Hepatocyte (in vitro differentiated cells): Measurements from ENCODE around the gene GTPBP4. TPM values are rescaled to one million over a fixed set of nuclear protein-coding genes. Genes with fewer than 3 reads are reported as not detected.

Experiments used
- DNase-seq: peaks from one replicate; pipeline ENCODE4 v3.0.0-alpha.2; 2016; ENCODE audit warnings: low spot score
- H2AFZ ChIP-seq: fragments of 200-600 bp; sonication (generic); 2 replicates; pipeline ENCODE4 v1.6.0; 2016; ENCODE audit warnings: antibody characterized with exemption, mild to moderate bottlenecking
- H3K27ac ChIP-seq: fragments of 200-600 bp; sonication (generic); 2 replicates; pipeline ENCODE4 v1.5.1; 2016; ENCODE audit warnings: mild to moderate bottlenecking
- H3K27me3 ChIP-seq: fragments of 200-600 bp; sonication (generic); 2 replicates; pipeline ENCODE4 v1.6.1; 2016
- H3K36me3 ChIP-seq: fragments of 200-600 bp; sonication (generic); replicated peaks from 2 replicates; pipeline ENCODE4 v1.5.1; 2016; ENCODE audit warnings: low read depth; ENCODE audit not compliant: insufficient read depth
- H3K4me1 ChIP-seq: fragments of 200-600 bp; sonication (generic); 2 replicates; pipeline ENCODE4 v1.5.1; 2016; ENCODE audit warnings: mild to moderate bottlenecking, moderate library complexity; ENCODE audit not compliant: insufficient read depth
- H3K4me2 ChIP-seq: fragments of 200-600 bp; sonication (generic); 2 replicates; pipeline ENCODE4 v1.6.0; 2016
- H3K4me3 ChIP-seq: fragments of 200-600 bp; sonication (generic); 2 replicates; pipeline ENCODE4 v1.5.1; 2016; ENCODE audit warnings: mild to moderate bottlenecking
- H3K79me2 ChIP-seq: fragments of 200-600 bp; sonication (generic); 2 replicates; pipeline ENCODE4 v1.6.0; 2017; ENCODE audit warnings: mild to moderate bottlenecking
- H3K9me2 ChIP-seq: fragments of 200-600 bp; sonication (generic); replicated peaks from 2 replicates; pipeline ENCODE4 v1.6.0; 2017; ENCODE audit warnings: mild to moderate bottlenecking; ENCODE audit not compliant: insufficient read depth
- H3K9me3 ChIP-seq: fragments of 200-600 bp; sonication (generic); 2 replicates; pipeline ENCODE4 v1.5.1; 2016; ENCODE audit warnings: low read depth, mild to moderate bottlenecking
- H4K20me1 ChIP-seq: fragments of 200-600 bp; sonication (generic); 2 replicates; pipeline ENCODE4 v1.6.0; 2016; ENCODE audit warnings: mild to moderate bottlenecking; ENCODE audit not compliant: insufficient read depth, poor library complexity, severe bottlenecking
- CTCF ChIP-seq: fragments of 200-600 bp; sonication (generic); IDR thresholded peaks from 2 replicates; pipeline ENCODE4 v1.5.1; 2016; ENCODE audit warnings: antibody characterized with exemption, mild to moderate bottlenecking; ENCODE audit not compliant: poor library complexity
- EZH2 ChIP-seq: fragments of 200-600 bp; sonication (generic); IDR thresholded peaks from 2 replicates; pipeline ENCODE4 v1.6.1; 2016; ENCODE audit warnings: antibody characterized with exemption, mild to moderate bottlenecking, borderline replicate concordance
- EZH2phosphoT487 ChIP-seq: fragments of 200-600 bp; sonication (generic); IDR thresholded peaks from one replicate; pipeline ENCODE4 v1.6.1; 2018; ENCODE audit warnings: antibody characterized with exemption, mild to moderate bottlenecking, low read depth, moderate library complexity; ENCODE audit not compliant: unreplicated experiment, severe bottlenecking
- WGBS: methylation state at CpG from one replicate; pipeline ENCODE4 v1.1.6; 2016; ENCODE audit warnings: low lambda C conversion rate; ENCODE audit errors: missing lambda C conversion rate; 5-methylcytosine and 5-hydroxymethylcytosine counted together
- polyA plus RNA-seq: library from polyadenylated mRNA; unstranded; fragments of >200 nt; fragmentation: Nextera tagmentation; extraction: Ambion mirVana; gene quantifications from 2 replicates; pipeline ENCODE4 v1.2.1, GENCODE V29; 2016
- total RNA-seq: library from RNA; depleted of rRNA; stranded (reverse); fragments of >200 nt; gene quantifications from 2 replicates; pipeline ENCODE4 v1.2.3, GENCODE V29; 2014

The GTPBP4 gene
- total and polyA plus RNA-seq, 2 experiments from 2014 or later = 34.2 to 55.5 TPM

- Histone ChIP-seq H3K79me2 (no peaks in the 10 kb centered on the region), H2AFZ (no peak overlapping the region), H3K9me3 (no peaks in the 10 kb centered on the region), H3K27ac (peak overlapping the region; percentile 98), H4K20me1 (no peaks in the 10 kb centered on the region), H3K36me3 (no peaks in the 10 kb centered on the region), H3K4me1 (peaks cover 28% of the 10 kb centered on the region), H3K4me3 (no peak overlapping the region), H3K4me2 (peak overlapping the region; percentile 38), H3K27me3 (no peaks in the 10 kb centered on the region), H3K9me2 (no peaks in the 10 kb centered on the region)
- WGBS = 66% methylated on average over 15 of the region's 15 CpGs
- no peak for TF ChIP-seq EZH2phosphoT487
- DNase-seq = no peak
Observed at GRCh38 chr10:969473-970150, 18.6 kb upstream of the GTPBP4 start.

GRCh38 chr10:970311-971149 is 17.7 kb upstream of the GTPBP4 start:
- H3K4me3 ChIP-seq = no peak overlapping the region
- H3K27ac ChIP-seq = peak overlapping the region; percentile 98

GRCh38 chr10:971150-971542 is 17.1 kb upstream of the GTPBP4 start:
- no peak overlapping the region for H2AFZ ChIP-seq
- TF ChIP-seq CTCF (no peak), EZH2phosphoT487 (no peak), EZH2 (no peak)
- H3K9me2 ChIP-seq = no peaks in the 10 kb centered on the region
- H3K36me3 ChIP-seq = no peaks in the 10 kb centered on the region
- no peaks in the 10 kb centered on the region for H3K9me3 ChIP-seq
- 34% methylated on average over 4 of the region's 4 CpGs for WGBS
- peaks cover 30% of the 10 kb centered on the region for H3K4me1 ChIP-seq
- peak overlapping the region; percentile 98 for H3K27ac ChIP-seq
- H3K79me2 ChIP-seq = no peaks in the 10 kb centered on the region
- peak; percentile 55 for DNase-seq
- no peak overlapping the region for H3K4me3 ChIP-seq
- peak overlapping the region; percentile 38 for H3K4me2 ChIP-seq
- H4K20me1 ChIP-seq = no peaks in the 10 kb centered on the region
- H3K27me3 ChIP-seq = no peaks in the 10 kb centered on the region

More at GRCh38 chr10:970311-971149, 17.7 kb upstream of the GTPBP4 start:
- 15% methylated on average over 14 of the region's 14 CpGs for WGBS
- Histone ChIP-seq H3K36me3 (no peaks in the 10 kb centered on the region), H3K9me2 (no peaks in the 10 kb centered on the region), H3K4me2 (peak overlapping the region; percentile 38), H3K27me3 (no peaks in the 10 kb centered on the region), H3K9me3 (no peaks in the 10 kb centered on the region), H4K20me1 (no peaks in the 10 kb centered on the region), H2AFZ (no peak overlapping the region), H3K79me2 (no peaks in the 10 kb centered on the region), H3K4me1 (peaks cover 30% of the 10 kb centered on the region)
- peak; percentile 73 for DNase-seq
- TF ChIP-seq EZH2 (no peak), CTCF (no peak), EZH2phosphoT487 (no peak)

- WGBS = 61% methylated on average over 12 of the region's 12 CpGs
- H3K4me3 ChIP-seq = no peak overlapping the region
- H3K4me2 ChIP-seq = peak overlapping the region; percentile 38
- DNase-seq = peak; percentile 61
- TF ChIP-seq CTCF (no peak), EZH2 (no peak), EZH2phosphoT487 (no peak)
- peak overlapping the region; percentile 98 for H3K27ac ChIP-seq
- no peaks in the 10 kb centered on the region for H3K27me3 ChIP-seq
- H4K20me1 ChIP-seq = no peaks in the 10 kb centered on the region
- H3K36me3 ChIP-seq = no peaks in the 10 kb centered on the region
- H3K79me2 ChIP-seq = no peaks in the 10 kb centered on the region
- no peak overlapping the region for H2AFZ ChIP-seq
- no peaks in the 10 kb centered on the region for H3K9me3 ChIP-seq
- H3K4me1 ChIP-seq = peaks cover 30% of the 10 kb centered on the region
- no peaks in the 10 kb centered on the region for H3K9me2 ChIP-seq
Observed at GRCh38 chr10:971613-972012, 16.6 kb upstream of the GTPBP4 start.
